Measurements from ENCODE around the gene COX7A2.

The COX7A2 gene

GRCh38 chr6:75268121-75268987, 24.8 kb upstream of the COX7A2 start:
- DNase-seq: no peak

- DNase-seq: no peak
Observed at GRCh38 chr6:75267461-75267860, 23.9 kb upstream of the COX7A2 start.

- peak; percentile 35 for DNase-seq
Observed at GRCh38 chr6:75266716-75267291, 23.2 kb upstream of the COX7A2 start.

GRCh38 chr6:75263401-75263750, 19.8 kb upstream of the COX7A2 start:
- no peak for DNase-seq

- no peak for DNase-seq
Observed at GRCh38 chr6:75262716-75263400, 19.3 kb upstream of the COX7A2 start.

GRCh38 chr6:75261299-75261698, 17.7 kb upstream of the COX7A2 start:
- DNase-seq: no peak

GRCh38 chr6:75257343-75258087, 13.9 kb upstream of the COX7A2 start:
- no peak for DNase-seq

GRCh38 chr6:75250552-75250951, 7.0 kb upstream of the COX7A2 start:
- DNase-seq: no peak

GRCh38 chr6:75249837-75250236, 6.2 kb upstream of the COX7A2 start:
- no peak for DNase-seq

GRCh38 chr6:75246386-75246785, 2.8 kb upstream of the COX7A2 start:
- no peak for DNase-seq

- DNase-seq: no peak
Observed at GRCh38 chr6:75244063-75244584, 523 bp upstream of the COX7A2 start.

- DNase-seq: no peak
Observed at GRCh38 chr6:75236630-75237029, 7.0 kb downstream of the COX7A2 start.

- DNase-seq: no peak
Observed at GRCh38 chr6:75235271-75235670, 8.3 kb downstream of the COX7A2 start.

GRCh38 chr6:75234126-75234865, 9.3 kb downstream of the COX7A2 start:
- DNase-seq: no peak

GRCh38 chr6:75233092-75233615, 10.4 kb downstream of the COX7A2 start:
- no peak for DNase-seq

GRCh38 chr6:75230484-75231325, 12.9 kb downstream of the COX7A2 start:
- DNase-seq: peak; percentile 15

- no peak for DNase-seq
Observed at GRCh38 chr6:75224303-75224926, 19.2 kb downstream of the COX7A2 start.

- no peak for DNase-seq
Observed at GRCh38 chr6:75223428-75223827, 20.2 kb downstream of the COX7A2 start.

GRCh38 chr6:75222261-75222660, 21.3 kb downstream of the COX7A2 start:
- DNase-seq: no peak

GRCh38 chr6:75221116-75221515, 22.5 kb downstream of the COX7A2 start:
- no peak for DNase-seq

- no peak for DNase-seq
Observed at GRCh38 chr6:75220357-75220756, 23.2 kb downstream of the COX7A2 start.

Measured in COR-L47 (cell line).